HEK293 (cell line): Measurements from ENCODE around the gene BPIFB2.

Source experiments
- CTCF ChIA-PET: fragments of 350-600 bp; formaldehyde crosslinking; extraction: SDS; loops from one replicate; lab custom pipeline; 2021; ENCODE audit warnings: antibody characterized with exemption; lab: Yijun Ruan, JAX
- POLR2A ChIA-PET: fragments of 300-600 bp; formaldehyde crosslinking; extraction: SDS; loops from one replicate; lab custom pipeline; 2020; ENCODE audit warnings: antibody characterized with exemption, inconsistent platforms; lab: Yijun Ruan, JAX
- H3K27ac ChIP-seq: fragments of 200-500 bp; sonication (Bioruptor generic); 2 replicates; pipeline ENCODE4 v1.5.1; 2014; ENCODE audit warnings: low read depth, low read length, control low read depth, inconsistent platforms; ENCODE audit errors: extremely low read depth
- H3K36me3 ChIP-seq, 2 experiments: fragments of 200-500 bp in 1 of 2; sonication (Bioruptor generic) in 1 of 2; 1 replicate in 1 of 2; 2 replicates in 1 of 2; pipeline ENCODE4 v1.5.1; 2014 to 2017; ENCODE audit warnings: inconsistent platforms in 2 of 2, low read length in 2 of 2; ENCODE audit not compliant: control insufficient read depth in 2 of 2, insufficient read depth in 1 of 2
- H3K4me1 ChIP-seq: fragments of 200-500 bp; sonication (Bioruptor generic); 2 replicates; pipeline ENCODE4 v1.5.1; 2014; ENCODE audit warnings: mild to moderate bottlenecking, low read length, inconsistent platforms; ENCODE audit not compliant: control insufficient read depth, insufficient read depth
- H3K4me3 ChIP-seq: 2 replicates; pipeline ENCODE4 v1.5.1; 2011; ENCODE audit warnings: low read depth, mild to moderate bottlenecking, control low read depth, low read length, moderate library complexity
- H3K9me3 ChIP-seq: fragments of 200-500 bp; sonication (Bioruptor generic); 2 replicates; pipeline ENCODE4 v1.5.1; 2014; ENCODE audit warnings: low read depth, low read length, inconsistent platforms; ENCODE audit not compliant: control insufficient read depth, insufficient read depth
- EGR2 ChIP-seq: fragments of 450-650 bp; formaldehyde crosslinking; IDR thresholded peaks from 2 replicates; pipeline ENCODE4 v1.5.1; 2016; ENCODE audit warnings: low read depth, missing biosample characterization, missing genetic modification characterization
- KLF7 ChIP-seq: fragments of 450-650 bp; formaldehyde crosslinking; IDR thresholded peaks from 2 replicates; pipeline ENCODE4 v1.5.1; 2016; ENCODE audit warnings: missing biosample characterization, missing genetic modification characterization, borderline replicate concordance
- SCRT2 ChIP-seq: fragments of 450-650 bp; formaldehyde crosslinking; IDR thresholded peaks from 2 replicates; pipeline ENCODE4 v1.5.1; 2016; ENCODE audit warnings: missing biosample characterization, missing genetic modification characterization
- ZFHX2 ChIP-seq: fragments of 450-650 bp; formaldehyde crosslinking; conservative IDR thresholded peaks from 2 replicates; pipeline ENCODE4 v1.5.1; 2016; ENCODE audit warnings: missing biosample characterization, missing genetic modification characterization
- ZNF2 ChIP-seq: fragments of 450-650 bp; formaldehyde crosslinking; IDR thresholded peaks from 2 replicates; pipeline ENCODE4 v1.5.1; 2016; ENCODE audit warnings: missing biosample characterization, missing genetic modification characterization
- ZNF37A ChIP-seq: fragments of 450-650 bp; IDR thresholded peaks from 2 replicates; pipeline ENCODE4 v1.5.1; 2018; ENCODE audit warnings: missing biosample characterization, missing genetic modification characterization
- ZNF501 ChIP-seq: fragments of 450-650 bp; formaldehyde crosslinking; IDR thresholded peaks from 2 replicates; pipeline ENCODE4 v1.5.1; 2016; ENCODE audit warnings: missing biosample characterization, missing genetic modification characterization
- ZNF571 ChIP-seq: fragments of 450-650 bp; formaldehyde crosslinking; IDR thresholded peaks from 2 replicates; pipeline ENCODE4 v1.5.0; 2017; ENCODE audit warnings: missing biosample characterization, missing genetic modification characterization
- ZNF623 ChIP-seq: fragments of 450-650 bp; formaldehyde crosslinking; IDR thresholded peaks from 2 replicates; pipeline ENCODE4 v1.5.1; 2016; ENCODE audit warnings: missing biosample characterization, missing genetic modification characterization
- ZNF664 ChIP-seq: fragments of 450-650 bp; formaldehyde crosslinking; IDR thresholded peaks from 2 replicates; pipeline ENCODE4 v1.5.1; 2016; ENCODE audit warnings: missing biosample characterization, missing genetic modification characterization
- ZNF670 ChIP-seq: fragments of 450-650 bp; formaldehyde crosslinking; IDR thresholded peaks from 2 replicates; pipeline ENCODE4 v1.5.1; 2016; ENCODE audit warnings: missing biosample characterization, missing genetic modification characterization, low read depth
- TF ChIP-seq, protein P1 (sequence below): fragments of 450-650 bp; formaldehyde crosslinking; IDR thresholded peaks from 2 replicates; pipeline ENCODE4 v1.5.1; 2016; ENCODE audit warnings: missing biosample characterization, missing genetic modification characterization, borderline replicate concordance
- TF ChIP-seq, protein P2 (sequence below): fragments of 450-650 bp; IDR thresholded peaks from 2 replicates; pipeline ENCODE4 v1.5.1; 2018; ENCODE audit warnings: missing biosample characterization, missing genetic modification characterization
- TF ChIP-seq, protein P3 (sequence below): fragments of 450-650 bp; formaldehyde crosslinking; IDR thresholded peaks from 2 replicates; pipeline ENCODE4 v1.5.1; 2017; ENCODE audit warnings: missing biosample characterization, missing genetic modification characterization

BPIFB2 gene

GRCh38 chr20:33018169-33018931 is 10.8 kb downstream of the BPIFB2 start:
- POLR2A ChIA-PET: no interaction called here
- no peaks in the 10 kb centered on the region for H3K4me1 ChIP-seq
- no peak for TF ChIP-seq ZNF37A (tag by site-specific recombination)
- TF ChIP-seq, protein P1, sequence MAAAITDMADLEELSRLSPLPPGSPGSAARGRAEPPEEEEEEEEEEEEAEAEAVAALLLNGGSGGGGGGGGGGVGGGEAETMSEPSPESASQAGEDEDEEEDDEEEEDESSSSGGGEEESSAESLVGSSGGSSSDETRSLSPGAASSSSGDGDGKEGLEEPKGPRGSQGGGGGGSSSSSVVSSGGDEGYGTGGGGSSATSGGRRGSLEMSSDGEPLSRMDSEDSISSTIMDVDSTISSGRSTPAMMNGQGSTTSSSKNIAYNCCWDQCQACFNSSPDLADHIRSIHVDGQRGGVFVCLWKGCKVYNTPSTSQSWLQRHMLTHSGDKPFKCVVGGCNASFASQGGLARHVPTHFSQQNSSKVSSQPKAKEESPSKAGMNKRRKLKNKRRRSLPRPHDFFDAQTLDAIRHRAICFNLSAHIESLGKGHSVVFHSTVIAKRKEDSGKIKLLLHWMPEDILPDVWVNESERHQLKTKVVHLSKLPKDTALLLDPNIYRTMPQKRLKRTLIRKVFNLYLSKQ (tag by site-specific recombination): no peak
- TF ChIP-seq ZFHX2 (tag by site-specific recombination): peak; percentile 44
- peak; percentile 52; the same call in 1 of the 2 replicates for TF ChIP-seq EGR2 (tag by site-specific recombination)
- H3K27ac ChIP-seq: no peak overlapping the region
- H3K4me3 ChIP-seq: no peak overlapping the region
- CTCF ChIA-PET: no interaction called here
- H3K36me3 ChIP-seq: no peaks in the 10 kb centered on the region
- H3K9me3 ChIP-seq: no peaks in the 10 kb centered on the region

DNA sequence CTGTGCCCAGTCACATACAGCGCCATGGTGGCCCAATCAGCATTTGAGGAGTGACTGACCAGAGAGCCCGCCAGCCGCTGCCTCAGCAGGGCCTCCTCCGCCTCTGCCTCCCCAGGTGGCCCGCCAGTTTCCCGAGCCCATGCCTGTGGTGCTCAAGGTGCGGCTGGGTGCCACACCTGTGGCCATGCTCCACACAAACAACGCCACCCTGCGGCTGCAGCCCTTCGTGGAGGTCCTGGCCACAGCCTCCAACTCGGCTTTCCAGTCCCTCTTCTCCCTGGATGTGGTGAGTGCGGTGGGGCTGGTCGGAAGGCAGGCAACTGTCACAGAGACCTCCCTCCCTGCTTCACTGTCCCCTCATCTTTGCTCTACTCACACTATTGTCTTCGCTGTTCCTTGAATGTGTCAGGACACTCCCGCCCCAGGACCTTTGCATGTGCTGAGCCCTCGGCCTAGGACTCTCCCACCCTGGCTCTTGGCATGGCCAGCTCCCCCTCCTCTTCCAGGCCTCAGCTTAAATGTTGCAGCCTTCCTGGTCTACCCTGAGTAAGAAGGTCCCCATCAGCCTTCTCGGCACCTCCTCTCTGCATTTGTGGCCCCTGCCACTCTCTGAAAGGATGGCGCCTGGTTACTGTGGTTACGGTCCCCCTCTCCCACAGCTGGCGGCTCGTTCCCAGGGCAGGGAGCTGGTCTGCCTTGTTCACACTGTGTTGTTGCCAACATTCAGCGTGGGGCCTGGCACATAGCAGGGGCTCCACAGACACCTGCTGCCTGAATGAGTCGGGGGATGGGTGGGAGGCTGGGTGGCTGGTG is 12.2 kb downstream of the BPIFB2 start:
- ChIA-PET POLR2A (no interaction called here), CTCF (no interaction called here)
- H3K9me3 ChIP-seq: no peaks in the 10 kb centered on the region
- no peak overlapping the region for H3K27ac ChIP-seq
- H3K36me3 ChIP-seq: no peaks in the 10 kb centered on the region
- H3K4me1 ChIP-seq: no peaks in the 10 kb centered on the region
- no peak overlapping the region for H3K4me3 ChIP-seq
- TF ChIP-seq ZNF2 (tag by site-specific recombination) (no peak), ZNF623 (tag by site-specific recombination) (peak; percentile 92), ZNF571 (tag by site-specific recombination) (no peak), ZNF501 (tag by site-specific recombination) (no peak), ZNF664 (tag by site-specific recombination) (no peak)
- TF ChIP-seq, protein P2, sequence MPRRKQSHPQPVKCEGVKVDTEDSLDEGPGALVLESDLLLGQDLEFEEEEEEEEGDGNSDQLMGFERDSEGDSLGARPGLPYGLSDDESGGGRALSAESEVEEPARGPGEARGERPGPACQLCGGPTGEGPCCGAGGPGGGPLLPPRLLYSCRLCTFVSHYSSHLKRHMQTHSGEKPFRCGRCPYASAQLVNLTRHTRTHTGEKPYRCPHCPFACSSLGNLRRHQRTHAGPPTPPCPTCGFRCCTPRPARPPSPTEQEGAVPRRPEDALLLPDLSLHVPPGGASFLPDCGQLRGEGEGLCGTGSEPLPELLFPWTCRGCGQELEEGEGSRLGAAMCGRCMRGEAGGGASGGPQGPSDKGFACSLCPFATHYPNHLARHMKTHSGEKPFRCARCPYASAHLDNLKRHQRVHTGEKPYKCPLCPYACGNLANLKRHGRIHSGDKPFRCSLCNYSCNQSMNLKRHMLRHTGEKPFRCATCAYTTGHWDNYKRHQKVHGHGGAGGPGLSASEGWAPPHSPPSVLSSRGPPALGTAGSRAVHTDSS (tag by site-specific recombination): no peak

GRCh38 chr20:33020278-33021161 is 13.0 kb downstream of the BPIFB2 start:
- Histone ChIP-seq H3K27ac (no peak overlapping the region), H3K4me3 (no peak overlapping the region), H3K36me3 (no peaks in the 10 kb centered on the region), H3K4me1 (no peaks in the 10 kb centered on the region), H3K9me3 (no peaks in the 10 kb centered on the region)
- peak; percentile 60 for TF ChIP-seq SCRT2 (tag by site-specific recombination)
- no peak for TF ChIP-seq KLF7 (tag by site-specific recombination)
- TF ChIP-seq, protein P3, sequence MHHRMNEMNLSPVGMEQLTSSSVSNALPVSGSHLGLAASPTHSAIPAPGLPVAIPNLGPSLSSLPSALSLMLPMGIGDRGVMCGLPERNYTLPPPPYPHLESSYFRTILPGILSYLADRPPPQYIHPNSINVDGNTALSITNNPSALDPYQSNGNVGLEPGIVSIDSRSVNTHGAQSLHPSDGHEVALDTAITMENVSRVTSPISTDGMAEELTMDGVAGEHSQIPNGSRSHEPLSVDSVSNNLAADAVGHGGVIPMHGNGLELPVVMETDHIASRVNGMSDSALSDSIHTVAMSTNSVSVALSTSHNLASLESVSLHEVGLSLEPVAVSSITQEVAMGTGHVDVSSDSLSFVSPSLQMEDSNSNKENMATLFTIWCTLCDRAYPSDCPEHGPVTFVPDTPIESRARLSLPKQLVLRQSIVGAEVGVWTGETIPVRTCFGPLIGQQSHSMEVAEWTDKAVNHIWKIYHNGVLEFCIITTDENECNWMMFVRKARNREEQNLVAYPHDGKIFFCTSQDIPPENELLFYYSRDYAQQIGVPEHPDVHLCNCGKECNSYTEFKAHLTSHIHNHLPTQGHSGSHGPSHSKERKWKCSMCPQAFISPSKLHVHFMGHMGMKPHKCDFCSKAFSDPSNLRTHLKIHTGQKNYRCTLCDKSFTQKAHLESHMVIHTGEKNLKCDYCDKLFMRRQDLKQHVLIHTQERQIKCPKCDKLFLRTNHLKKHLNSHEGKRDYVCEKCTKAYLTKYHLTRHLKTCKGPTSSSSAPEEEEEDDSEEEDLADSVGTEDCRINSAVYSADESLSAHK: peak; percentile 76
- no peak for TF ChIP-seq ZNF670
- POLR2A ChIA-PET: no interaction called here
- CTCF ChIA-PET: no interaction called here
